ENCODE measurements around the gene BICC1.

DNA sequence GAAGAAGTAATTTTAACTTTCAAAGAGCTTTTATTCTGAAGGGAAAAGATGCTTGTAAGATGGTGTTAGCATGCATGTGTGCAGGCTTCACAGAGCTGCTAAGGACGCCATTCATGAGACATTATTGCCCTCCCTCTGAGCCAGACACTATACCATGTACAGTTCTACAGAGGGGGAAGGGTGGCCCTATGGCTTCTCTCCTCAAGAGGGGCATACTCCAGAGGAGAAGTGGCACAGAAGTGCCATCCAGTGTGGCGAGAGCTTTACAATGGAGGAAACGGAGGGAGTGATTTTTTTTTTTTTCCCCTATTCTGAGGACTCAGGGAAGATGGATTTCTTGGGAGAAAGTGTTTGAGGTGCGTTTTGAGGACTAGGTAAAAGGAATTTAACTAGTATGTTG is 119.5 kb downstream of the BICC1 start:
- TF ChIP-seq, protein P1, sequence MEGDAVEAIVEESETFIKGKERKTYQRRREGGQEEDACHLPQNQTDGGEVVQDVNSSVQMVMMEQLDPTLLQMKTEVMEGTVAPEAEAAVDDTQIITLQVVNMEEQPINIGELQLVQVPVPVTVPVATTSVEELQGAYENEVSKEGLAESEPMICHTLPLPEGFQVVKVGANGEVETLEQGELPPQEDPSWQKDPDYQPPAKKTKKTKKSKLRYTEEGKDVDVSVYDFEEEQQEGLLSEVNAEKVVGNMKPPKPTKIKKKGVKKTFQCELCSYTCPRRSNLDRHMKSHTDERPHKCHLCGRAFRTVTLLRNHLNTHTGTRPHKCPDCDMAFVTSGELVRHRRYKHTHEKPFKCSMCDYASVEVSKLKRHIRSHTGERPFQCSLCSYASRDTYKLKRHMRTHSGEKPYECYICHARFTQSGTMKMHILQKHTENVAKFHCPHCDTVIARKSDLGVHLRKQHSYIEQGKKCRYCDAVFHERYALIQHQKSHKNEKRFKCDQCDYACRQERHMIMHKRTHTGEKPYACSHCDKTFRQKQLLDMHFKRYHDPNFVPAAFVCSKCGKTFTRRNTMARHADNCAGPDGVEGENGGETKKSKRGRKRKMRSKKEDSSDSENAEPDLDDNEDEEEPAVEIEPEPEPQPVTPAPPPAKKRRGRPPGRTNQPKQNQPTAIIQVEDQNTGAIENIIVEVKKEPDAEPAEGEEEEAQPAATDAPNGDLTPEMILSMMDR (conservative IDR thresholded peaks at IDR 0.05; ENCODE audit: low read depth, low read length): no peak
- TF ChIP-seq EZH2 (IDR thresholded peaks at IDR 0.05; ENCODE audit: low read length, unreplicated experiment) (no peak), EZH2phosphoT487 (IDR thresholded peaks at IDR 0.05; ENCODE audit: borderline replicate concordance, low read length) (no peak)

Measured in PC-3 (cell line).